GM18861 (cell line): Measurements from ENCODE around the gene ANKH.
"Not testable (repeated sequence)": the region's sequence is repeated elsewhere in the genome, so short reads cannot be mapped to it uniquely, and the experiment has no call there.

Experiments used
- ATAC-seq: cut with Tn5 transposase; IDR thresholded peaks from one replicate; pipeline ENCODE4 v1.9.1; 2021; ENCODE audit not compliant: unreplicated experiment

ANKH gene

DNA sequence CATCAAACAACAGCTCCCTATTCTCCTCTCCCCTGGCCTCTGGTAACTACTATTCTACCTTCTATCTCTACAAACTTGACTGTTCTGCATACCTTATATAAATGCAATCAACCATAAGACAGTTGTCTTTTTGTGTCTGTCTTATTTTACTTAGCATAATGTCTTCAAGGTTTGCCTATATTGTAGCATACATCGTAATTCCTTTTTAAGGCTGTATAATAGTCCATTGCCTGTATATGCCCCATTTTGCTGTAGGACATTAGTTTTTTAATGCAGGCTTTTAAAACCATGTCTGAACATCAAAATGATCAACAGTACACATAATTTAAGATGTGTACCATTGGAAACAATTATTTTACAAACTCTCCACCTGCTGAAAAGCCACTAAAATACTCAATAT, 12.4 kb downstream of the ANKH start:
- no peak for ATAC-seq

DNA sequence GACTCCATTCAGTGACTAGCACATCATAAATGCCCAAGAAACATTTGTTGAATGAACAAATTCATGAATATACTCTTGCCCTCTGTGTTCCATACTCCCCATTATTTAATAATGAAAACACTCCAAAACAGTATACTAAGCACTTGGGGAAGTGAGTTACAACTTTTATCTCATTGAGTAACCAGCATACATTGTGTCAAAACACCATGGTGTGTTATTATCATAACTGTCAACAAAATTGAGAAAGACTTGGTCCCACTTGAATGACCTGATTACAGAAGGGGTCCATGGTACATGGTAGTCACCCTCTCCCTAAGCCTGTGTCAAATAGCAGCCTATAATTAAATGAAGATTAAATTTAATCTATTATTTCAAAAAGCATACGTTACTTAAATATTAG, 16.2 kb downstream of the ANKH start:
- no peak for ATAC-seq

DNA sequence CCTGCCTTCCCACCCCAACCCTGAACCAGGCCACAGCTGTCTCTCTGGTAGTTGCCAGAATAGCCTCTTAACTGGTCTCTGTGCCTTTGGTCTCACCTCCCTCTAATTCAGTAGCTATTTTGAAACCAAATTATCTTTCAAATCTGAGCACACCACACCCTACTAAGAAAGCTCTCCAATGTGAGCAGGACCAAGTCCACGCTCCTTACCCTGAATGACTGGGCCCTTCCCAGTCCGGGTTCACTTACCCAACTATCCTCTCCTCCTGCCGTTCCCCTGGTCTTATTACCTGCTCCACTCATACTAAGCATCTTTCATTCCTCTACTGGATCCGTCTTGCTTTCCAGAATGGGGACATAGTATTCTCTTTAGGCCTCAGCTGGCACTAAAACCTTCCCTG, 16.8 kb downstream of the ANKH start:
- no peak for ATAC-seq

DNA sequence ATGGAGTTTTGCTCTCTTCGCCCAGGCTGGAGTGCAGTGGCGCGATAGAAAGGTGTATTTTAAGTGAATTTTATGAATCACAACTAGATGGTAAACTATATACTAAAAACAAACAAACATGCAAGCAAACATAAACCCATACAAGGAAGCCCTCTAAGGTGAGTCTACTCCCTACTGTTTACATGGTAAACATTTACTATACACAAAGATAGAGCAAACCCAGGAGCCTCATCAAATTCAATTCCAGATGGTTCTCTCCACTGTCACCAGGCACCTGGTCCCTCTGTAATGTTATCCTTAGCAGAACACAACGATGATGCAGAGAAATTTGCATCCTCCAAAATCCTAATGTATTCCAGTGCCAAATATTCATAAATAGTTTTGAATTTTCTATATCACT, 17.9 kb downstream of the ANKH start:
- no peak for ATAC-seq

DNA sequence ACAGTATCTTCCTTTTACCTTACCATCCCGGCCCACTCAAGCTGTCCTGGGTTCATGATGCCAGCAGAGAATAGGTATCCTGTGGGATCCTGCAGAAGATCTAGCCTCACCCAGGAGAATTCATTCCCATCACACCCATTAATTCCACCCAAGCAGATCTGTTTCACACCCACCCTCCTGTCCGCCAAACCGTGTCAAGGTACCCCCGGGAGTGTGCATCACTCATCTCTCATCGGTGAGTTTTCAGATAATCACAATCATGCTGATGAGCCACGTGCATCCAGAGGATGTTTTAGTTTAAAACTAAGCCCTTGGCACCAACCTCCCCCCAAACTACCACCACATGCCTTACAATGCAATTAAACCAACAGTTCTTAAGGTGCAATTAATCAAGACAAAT, 18.8 kb downstream of the ANKH start:
- ATAC-seq = no peak

DNA sequence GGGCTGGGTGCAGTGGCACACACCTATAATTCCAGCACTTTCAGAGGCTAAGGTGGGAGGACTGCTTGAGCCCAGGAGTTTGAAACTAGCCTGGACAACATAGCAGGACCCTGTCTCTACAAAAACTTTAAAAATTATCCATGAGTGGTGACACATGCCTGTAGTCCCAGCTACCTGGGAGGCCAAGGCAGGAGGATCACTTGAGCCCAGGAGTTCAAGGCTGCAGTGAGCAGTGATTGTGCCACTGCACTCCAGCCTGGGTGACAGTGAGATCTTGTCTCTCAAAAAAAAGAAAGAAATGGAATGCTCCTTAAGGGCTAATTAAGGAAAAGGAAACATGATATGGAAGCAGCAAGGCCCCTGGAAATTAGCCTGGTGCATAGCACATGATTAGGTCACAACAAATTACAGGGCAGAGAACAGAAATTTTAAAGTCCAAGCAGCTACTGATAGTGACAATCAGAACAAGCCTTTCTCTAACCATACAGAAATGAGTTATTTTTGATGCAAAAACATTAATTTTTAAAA, 19.5 kb downstream of the ANKH start:
- ATAC-seq = no peak

DNA sequence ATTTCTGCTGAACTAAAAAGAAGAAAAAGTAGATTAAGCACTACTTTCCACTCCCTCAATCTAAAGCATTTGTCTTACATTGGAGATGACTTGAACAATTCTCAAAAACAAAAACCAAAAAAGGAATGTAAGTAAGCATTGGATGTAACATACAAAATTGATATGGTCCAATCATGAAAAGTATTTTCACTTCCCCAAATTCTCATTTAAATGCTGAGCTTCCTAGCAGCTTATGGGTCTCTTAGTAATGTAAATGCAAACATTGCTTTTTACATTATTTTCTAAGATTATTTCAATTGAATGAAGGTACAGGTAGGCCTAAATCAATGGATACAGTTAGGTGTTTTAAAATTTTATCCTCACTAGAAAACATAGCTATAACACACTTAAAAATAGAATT, 20.0 kb downstream of the ANKH start:
- no peak for ATAC-seq

DNA sequence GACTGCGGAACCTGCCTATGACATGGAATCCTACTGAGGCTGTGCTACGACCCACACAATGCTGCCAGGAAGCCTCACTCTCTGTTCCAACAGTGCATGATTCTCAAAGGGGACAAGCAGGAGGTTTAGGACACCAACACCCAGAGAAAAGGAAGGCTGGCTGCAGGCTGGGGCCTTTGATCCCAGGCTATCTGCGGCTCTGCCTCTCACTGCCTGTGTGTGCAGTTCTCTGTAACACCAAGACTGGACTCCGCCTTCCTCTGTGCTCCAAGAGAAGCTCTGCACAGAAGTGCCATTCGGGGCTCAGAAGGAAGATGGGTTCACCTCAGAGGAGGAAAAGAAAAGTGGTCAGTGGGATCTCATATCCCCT, 20.5 kb downstream of the ANKH start:
- no peak for ATAC-seq

DNA sequence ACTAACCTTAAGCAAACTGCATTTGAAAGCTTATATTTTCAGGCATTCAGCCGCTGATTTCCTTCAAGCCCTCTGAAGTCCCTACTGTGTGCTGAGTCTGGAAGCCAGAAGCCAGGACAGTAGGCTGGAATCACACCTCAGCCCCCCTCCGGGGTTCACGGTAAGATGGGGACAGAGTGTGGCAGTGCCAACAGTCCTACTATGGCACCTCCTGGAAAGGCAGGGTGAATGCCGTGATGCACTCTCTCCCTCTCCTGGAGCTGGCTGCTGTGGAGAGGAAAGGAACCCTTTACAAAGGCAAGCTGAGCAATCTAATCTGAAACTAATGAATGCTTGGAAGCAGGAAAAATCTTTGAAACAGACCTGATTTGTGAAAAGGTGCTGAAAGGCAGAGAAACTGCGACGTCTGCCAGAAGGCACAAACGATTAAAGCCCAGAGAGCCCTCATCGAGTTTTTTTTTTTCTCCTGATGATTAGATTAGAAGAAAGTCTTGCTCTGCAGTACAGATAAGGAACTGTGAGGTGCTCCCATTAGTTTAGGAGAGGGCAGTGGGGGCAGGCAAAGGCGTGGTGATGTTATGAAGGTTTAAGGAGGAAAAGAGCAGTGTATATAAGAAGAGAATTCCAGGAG, 21.0 kb downstream of the ANKH start:
- ATAC-seq = no peak

DNA sequence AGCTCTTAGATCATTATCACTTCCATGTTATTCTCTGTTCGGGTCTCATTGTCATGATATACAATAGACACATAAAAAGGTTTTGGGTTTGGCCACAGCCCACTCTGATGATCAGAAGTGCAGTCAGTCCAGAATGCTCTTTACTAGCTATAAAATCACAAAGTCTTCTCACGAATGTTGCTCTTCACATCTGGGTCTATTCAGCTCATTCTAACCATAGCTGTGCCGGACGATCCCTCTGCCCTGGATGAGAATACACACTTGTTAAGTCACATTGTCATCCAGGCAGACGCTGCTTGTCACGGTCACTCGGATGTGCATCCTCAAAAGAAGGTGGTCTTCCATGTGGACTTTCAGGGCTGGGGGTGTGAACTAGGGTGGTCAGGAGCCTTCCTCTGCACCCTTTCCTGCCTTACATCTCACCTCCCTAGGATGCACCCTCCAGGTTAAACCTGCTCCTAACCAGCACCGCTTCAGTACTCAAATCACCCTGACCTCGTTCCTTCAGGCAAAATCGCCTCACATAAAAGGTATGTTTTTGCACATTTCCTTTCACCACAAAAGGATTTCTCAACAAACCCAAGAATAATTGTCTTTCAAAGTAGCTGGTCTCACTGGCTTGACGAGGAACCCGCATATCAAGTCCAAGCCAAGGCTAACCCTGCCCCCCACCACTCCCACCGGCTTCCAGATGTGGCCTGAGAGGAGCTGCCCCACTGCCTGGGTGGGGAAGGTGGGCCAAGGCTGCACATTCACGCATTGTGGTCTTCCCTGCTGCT, 21.9 kb downstream of the ANKH start:
- ATAC-seq = no peak

DNA sequence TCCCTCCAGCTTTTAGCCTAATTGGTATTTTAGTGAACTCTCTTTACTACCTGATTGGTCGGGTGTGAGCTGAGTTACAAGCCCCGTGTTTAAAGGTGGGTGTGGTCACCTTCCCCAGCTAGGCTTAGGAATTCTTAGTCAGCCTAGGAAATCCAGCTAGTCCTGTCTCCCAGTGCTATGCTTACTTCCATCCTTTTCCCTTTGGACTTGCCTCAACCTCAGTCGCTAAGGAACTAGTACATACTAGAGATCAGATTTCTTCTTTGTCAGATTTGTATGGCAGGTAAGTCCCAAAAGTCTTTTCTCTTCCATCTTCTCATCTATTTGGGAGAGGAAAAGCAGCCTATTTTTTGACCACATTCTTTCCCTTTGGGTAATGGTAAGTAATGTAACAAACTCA, 22.6 kb downstream of the ANKH start:
- ATAC-seq = not testable (repeated sequence)

DNA sequence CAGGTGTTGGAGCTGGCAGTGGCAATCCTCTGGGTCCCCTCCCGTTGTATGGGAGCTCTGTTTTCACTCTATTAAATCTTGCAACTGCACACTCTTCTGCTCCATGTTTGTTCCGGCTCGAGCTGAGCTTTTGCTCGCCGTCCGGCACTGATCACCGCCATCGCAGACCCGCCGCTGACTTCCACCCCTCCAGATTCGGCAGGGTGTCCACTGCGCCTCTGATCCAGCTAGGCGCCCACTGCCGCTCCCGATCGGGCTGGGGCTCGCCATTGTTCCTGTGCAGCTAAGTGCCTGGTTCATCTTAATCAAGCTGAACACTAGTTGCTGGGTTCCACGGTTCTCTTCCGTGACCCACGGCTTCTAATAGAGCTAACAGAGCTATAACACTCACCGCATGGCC, 23.2 kb downstream of the ANKH start:
- ATAC-seq = no peak

DNA sequence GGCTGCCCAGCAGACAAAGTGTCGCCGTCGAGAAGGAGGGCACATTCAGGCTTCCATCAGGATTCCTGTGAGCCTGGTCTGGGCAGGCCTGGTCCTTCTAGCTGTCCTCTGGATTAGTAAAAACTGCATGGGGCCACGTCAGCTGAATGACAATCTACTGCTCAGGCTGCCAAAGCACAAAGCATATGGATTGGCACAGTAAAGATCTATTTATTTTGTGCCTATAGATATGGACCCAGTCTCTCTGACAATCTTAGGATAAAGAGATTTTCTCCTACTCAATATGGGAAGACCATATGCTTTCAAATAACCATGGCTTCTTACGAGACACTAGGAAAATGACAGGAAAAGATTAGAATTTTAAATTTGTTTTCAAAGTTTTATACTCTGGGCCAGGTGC, 24.1 kb downstream of the ANKH start:
- no peak for ATAC-seq

DNA sequence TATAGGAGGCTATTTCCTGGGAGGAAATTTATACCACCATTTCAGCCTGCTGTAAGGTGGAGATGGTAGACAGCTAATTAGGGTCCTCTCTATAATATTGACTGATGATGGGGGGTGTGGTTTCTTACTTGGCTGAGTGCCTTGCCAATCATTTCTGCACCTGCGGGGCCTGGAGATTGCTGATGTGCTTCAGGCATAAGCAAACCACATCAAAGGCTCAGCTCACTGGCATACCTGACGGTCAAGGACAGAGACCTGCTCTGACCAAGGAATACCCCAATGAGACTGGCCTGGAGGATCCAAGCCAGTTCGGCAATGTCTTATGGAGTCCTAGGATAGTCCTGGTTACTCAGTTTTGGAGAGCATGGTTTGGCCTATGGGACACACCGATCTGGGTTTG, 29.5 kb downstream of the ANKH start:
- no peak for ATAC-seq

DNA sequence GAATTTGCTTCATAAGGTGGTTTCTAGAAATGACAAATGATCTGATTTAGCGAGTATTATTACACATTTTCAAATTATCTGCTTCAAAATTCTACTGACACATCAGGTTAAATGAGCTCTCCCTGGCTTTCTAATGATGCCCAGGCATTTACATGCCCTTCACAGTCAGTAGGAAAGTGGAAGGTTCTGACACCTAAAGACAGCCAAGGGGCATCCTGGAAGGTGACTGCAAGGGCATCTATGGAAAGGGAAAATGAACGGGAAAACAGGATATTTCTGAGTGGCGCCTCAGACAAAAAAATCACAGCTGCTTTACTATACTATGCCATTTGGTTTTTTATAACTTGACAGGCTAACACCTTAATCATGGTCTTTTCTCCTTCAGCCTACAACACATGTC, 31.0 kb downstream of the ANKH start:
- ATAC-seq = no peak

DNA sequence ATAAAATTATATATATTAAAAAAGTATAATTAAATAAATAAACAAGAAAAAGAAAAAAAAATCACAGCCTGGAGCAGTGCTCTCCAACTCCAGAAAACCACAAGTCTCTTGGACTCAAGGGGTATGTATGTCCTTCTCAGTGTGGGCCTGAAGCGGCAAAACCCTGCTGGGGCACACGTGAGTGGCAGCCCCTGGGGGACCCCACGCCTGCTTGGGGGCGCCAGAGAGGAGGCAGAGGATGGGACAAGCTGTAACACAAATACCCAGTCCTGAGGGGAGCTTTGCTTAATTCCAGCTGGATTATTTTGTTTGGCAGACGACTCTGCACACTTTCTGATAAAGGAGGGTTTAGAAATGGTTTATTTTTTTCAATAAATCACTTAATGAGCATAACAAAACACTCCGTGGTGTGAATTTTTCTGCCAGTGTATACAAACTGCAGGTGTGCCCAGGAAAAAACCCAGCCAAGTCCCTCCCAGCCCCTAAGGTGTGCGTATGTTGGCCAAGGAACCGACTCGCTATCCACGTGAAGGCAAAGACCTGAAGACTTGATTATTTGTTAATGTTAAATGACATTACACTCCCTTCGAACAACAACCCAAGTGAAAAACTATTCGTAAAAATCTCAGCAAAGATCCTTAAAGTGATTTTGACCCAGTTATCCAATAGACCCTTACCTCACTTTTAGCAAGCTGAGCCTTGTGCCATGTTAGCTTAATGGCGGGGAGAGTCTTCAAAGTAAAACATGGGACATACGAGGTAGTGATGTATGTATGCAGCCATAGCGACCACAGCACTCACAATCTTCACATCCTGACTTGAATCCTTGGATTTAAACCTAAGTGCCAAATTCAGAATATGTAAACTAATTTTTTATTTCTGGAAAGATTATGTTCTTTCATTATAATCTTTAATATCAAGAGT, 32.9 kb downstream of the ANKH start:
- ATAC-seq = no peak

DNA sequence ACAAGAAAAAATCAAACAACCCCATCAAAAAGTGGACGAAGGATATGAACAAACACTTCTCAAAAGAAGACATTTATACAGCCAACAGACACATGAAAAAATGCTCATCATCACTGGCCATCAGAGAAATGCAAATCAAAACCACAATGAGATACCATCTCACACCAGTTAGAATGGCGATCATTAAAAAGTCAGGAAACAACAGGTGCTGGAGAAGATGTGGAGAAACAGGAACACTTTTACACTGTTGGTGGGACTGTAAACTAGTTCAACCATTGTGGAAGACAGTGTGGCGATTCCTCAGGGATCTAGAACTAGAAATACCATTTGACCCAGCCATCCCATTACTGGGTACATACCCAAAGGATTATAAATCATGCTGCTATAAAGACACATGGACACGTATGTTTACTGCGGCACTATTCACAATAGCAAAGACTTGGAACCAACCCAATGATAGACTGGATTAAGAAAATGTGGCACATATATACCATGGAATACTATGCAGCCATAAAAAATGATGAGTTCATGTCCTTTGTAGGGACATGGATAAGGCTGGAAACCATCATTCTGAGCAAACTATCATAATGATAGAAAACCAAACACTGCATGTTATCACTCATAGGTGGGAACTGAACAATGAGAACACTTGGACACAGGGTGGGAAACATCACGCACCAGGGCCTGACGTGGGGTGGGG, 34.0 kb downstream of the ANKH start:
- not testable (repeated sequence) for ATAC-seq

DNA sequence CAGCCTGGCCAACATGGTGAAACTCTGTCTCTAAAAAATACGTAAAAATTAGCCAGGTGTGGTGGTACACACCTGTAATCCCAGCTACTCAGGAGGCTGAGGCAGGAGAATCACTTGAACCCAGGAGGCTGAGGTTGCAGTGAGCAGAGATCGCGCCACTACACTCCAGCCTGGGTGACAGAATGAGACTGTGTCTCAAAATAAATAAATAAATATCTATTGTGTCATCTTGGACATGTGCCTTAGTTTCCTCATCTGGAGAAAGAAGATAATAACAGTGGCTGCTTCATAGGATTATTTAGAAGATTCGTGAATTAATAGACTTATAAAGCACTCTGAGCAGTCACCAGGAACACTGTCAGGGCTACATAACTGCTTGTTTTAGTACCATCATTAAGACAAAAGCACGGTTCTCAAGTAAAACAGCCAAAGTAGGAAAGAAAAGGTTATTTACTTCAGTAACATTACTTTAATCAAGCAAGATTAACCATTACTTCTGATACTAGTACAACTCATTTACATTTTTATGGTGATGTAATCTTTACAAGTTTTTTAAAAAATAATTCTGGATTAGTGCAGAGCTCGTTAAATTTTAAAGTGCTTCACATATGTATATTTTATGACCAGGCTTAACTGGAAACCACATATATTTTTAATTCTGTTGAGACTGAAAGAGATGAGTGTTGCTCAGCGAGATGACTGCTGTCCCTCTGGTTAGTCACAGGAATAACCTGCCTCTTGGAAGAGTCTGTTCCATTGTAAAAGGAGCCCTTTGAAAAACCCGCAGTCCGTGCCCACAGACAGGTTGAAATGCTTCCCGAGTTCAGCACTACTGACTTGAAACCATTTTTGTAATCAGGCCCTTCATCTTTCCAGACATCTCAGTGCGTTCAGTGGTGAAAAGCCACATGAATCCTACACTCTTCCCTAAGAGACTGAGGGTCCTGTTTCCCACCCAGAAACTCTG, 36.7 kb downstream of the ANKH start:
- ATAC-seq = no peak

DNA sequence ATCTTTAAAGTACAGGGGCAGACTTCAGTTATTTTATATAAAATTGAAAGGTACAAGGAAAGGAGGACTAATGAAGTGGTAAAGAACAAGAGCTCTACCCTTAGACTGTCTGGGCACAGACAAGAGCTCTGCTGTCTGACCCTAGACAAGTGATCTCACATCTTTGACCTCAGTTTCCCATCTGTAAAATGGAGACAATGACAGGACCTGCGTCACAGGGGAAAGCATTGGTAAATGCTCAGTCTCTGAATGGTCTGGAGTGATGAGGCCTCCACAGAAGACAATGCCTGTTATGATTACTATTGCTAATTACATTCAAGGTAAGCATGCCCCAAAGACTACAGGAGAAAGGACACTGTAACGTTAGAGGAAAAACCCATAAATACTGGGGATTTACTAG, 37.5 kb downstream of the ANKH start:
- no peak for ATAC-seq

DNA sequence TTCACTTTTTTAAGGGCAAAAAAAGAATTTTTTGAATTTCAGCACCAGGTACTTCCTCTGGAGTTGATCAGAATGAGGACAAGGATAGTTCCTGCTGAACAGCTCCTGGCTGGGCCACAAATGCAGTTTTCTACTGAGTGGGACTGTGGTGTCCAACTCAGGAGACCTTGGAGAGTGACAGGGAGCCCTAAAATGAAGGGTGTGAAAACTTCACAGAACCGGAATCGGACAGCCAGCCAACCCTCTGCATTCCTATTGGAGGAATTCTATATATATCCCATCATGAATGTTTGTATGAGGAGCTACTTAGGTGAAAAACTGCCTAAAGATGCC, 40.6 kb downstream of the ANKH start:
- ATAC-seq = no peak
